Astrocyte (in vitro differentiated cells and primary cell): ENCODE measurements around the gene PCDHGA11. TPM values are rescaled to one million over a fixed set of nuclear protein-coding genes. Genes with fewer than 3 reads are reported as not detected.
"Not testable (repeated sequence)": the region's sequence is repeated elsewhere in the genome, so short reads cannot be mapped to it uniquely, and the experiment has no call there.

ENCODE experiments used
- DNase-seq: peaks from one replicate; pipeline ENCODE4 v3.0.0-alpha.2; 2010; ENCODE audit warnings: low read depth
- FAIRE-seq: peaks from 2 replicates; lab custom pipeline; 2011; peaks lifted over from hg19 to GRCh38; lab: Jason Lieb, UNC
- H2AFZ ChIP-seq: 2 replicates; pipeline ENCODE4 v1.6.0; 2012; ENCODE audit warnings: low read depth, low read length, inconsistent platforms
- H3K27ac ChIP-seq: 2 replicates; pipeline ENCODE4 v1.5.1; 2011; ENCODE audit warnings: low read depth, low read length, inconsistent platforms
- H3K27me3 ChIP-seq: 2 replicates; pipeline ENCODE4 v1.6.0; 2011; ENCODE audit warnings: low read length, inconsistent platforms; ENCODE audit not compliant: insufficient read depth
- H3K36me3 ChIP-seq: 2 replicates; pipeline ENCODE4 v1.5.1; 2011; ENCODE audit warnings: low read length, inconsistent platforms; ENCODE audit not compliant: insufficient read depth
- H3K4me1 ChIP-seq: 2 replicates; pipeline ENCODE4 v1.5.1; 2011; ENCODE audit warnings: low read length, inconsistent platforms; ENCODE audit not compliant: insufficient read depth
- H3K4me2 ChIP-seq: 2 replicates; pipeline ENCODE4 v1.6.0; 2012; ENCODE audit warnings: low read length, inconsistent platforms
- H3K4me3 ChIP-seq: 2 replicates; pipeline ENCODE4 v1.5.1; 2011; ENCODE audit warnings: low read depth, mild to moderate bottlenecking, low read length, inconsistent platforms; ENCODE audit not compliant: insufficient read depth
- H3K79me2 ChIP-seq: 2 replicates; pipeline ENCODE4 v1.6.0; 2012; ENCODE audit warnings: mild to moderate bottlenecking, low read length, inconsistent platforms; ENCODE audit not compliant: insufficient read depth
- H3K9ac ChIP-seq: 2 replicates; pipeline ENCODE4 v1.6.0; 2012; ENCODE audit warnings: mild to moderate bottlenecking, low read length, inconsistent platforms
- H3K9me3 ChIP-seq: 2 replicates; pipeline ENCODE4 v1.5.1; 2012; ENCODE audit warnings: low read depth, mild to moderate bottlenecking, low read length, inconsistent platforms; ENCODE audit not compliant: insufficient read depth
- H4K20me1 ChIP-seq: 2 replicates; pipeline ENCODE4 v1.6.0; 2012; ENCODE audit warnings: low read length, inconsistent platforms; ENCODE audit not compliant: insufficient read depth
- H3K27ac Mint-ChIP-seq: one replicate; pipeline ENCODE4 v1.8.0; 2021; ENCODE audit warnings: mild to moderate bottlenecking, mixed read lengths; ENCODE audit not compliant: unreplicated experiment
- H3K27me3 Mint-ChIP-seq: one replicate; pipeline ENCODE4 v1.8.0; 2021; ENCODE audit warnings: low read depth, mixed read lengths; ENCODE audit not compliant: unreplicated experiment
- H3K36me3 Mint-ChIP-seq: one replicate; pipeline ENCODE4 v1.8.0; 2021; ENCODE audit warnings: low read depth, mixed read lengths; ENCODE audit not compliant: unreplicated experiment
- H3K4me1 Mint-ChIP-seq: one replicate; pipeline ENCODE4 v1.8.0; 2021; ENCODE audit warnings: low read depth, mixed read lengths; ENCODE audit not compliant: unreplicated experiment
- H3K4me3 Mint-ChIP-seq: one replicate; pipeline ENCODE4 v1.8.0; 2021; ENCODE audit warnings: mild to moderate bottlenecking, moderate library complexity, mixed read lengths; ENCODE audit not compliant: unreplicated experiment
- H3K9me3 Mint-ChIP-seq: one replicate; pipeline ENCODE4 v1.8.0; 2021; ENCODE audit warnings: mild to moderate bottlenecking, mixed read lengths; ENCODE audit not compliant: unreplicated experiment
- EZH2 ChIP-seq: IDR thresholded peaks from 2 replicates; pipeline ENCODE4 v1.6.1; 2012; ENCODE audit warnings: mild to moderate bottlenecking, low read length, inconsistent platforms; ENCODE audit not compliant: insufficient read depth
- total RNA-seq: library from RNA; stranded (reverse); gene quantifications from 2 replicates; pipeline ENCODE4 v1.2.1, GENCODE V29; 2021
- TF ChIP-seq, protein P1 (sequence below): IDR thresholded peaks from 2 replicates; pipeline ENCODE4 v1.5.1; 2011; ENCODE audit warnings: low read depth, mild to moderate bottlenecking, inconsistent platforms, low read length, moderate library complexity; ENCODE audit not compliant: insufficient read depth

The PCDHGA11 gene
- total RNA-seq, 1 donor from 2014 or later, result 5.3 TPM

DNA sequence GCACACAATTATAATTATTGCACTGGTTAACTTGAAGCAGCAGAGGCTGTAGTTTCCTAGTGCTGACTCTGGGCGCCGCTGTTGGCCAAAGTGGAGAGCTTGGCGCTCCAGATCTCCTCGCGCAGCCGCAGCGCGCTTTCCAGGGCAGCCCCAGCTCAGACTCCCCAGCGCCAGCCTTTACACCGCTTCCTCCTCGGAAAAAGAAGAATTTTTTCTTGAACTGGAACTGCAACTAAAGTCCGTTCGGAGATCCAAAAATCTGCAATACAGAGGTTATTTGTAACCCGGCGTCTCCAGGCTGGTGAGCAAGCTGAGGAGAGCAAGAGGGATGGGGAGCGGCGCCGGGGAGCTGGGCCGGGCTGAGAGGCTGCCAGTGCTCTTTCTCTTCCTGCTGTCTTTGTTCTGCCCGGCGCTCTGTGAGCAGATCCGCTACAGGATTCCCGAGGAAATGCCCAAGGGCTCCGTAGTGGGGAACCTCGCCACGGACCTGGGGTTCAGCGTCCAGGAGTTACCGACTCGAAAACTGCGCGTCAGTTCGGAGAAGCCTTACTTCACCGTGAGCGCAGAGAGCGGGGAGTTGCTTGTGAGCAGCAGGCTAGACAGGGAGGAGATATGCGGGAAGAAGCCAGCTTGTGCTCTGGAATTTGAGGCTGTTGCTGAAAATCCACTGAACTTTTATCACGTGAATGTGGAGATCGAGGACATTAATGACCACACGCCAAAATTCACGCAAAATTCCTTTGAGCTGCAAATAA, 33.1 kb upstream of the PCDHGA11 start, which contains the start of gene PCDHGB4:
Gene PCDHGB4, plus strand, starts transcription at position 142 of the 755 bp plus-strand sequence. Its CDS starts 187 bp downstream, at position 329.
- H3K4me3 Mint-ChIP-seq, result peak within 1 kb of the TSS; percentile 81
- TF ChIP-seq, protein P1, sequence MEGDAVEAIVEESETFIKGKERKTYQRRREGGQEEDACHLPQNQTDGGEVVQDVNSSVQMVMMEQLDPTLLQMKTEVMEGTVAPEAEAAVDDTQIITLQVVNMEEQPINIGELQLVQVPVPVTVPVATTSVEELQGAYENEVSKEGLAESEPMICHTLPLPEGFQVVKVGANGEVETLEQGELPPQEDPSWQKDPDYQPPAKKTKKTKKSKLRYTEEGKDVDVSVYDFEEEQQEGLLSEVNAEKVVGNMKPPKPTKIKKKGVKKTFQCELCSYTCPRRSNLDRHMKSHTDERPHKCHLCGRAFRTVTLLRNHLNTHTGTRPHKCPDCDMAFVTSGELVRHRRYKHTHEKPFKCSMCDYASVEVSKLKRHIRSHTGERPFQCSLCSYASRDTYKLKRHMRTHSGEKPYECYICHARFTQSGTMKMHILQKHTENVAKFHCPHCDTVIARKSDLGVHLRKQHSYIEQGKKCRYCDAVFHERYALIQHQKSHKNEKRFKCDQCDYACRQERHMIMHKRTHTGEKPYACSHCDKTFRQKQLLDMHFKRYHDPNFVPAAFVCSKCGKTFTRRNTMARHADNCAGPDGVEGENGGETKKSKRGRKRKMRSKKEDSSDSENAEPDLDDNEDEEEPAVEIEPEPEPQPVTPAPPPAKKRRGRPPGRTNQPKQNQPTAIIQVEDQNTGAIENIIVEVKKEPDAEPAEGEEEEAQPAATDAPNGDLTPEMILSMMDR, result peak; percentile 35
- H3K4me1 Mint-ChIP-seq, H3K27ac Mint-ChIP-seq, H3K79me2 ChIP-seq, H3K27ac ChIP-seq, H3K36me3 ChIP-seq, H2AFZ ChIP-seq, H3K4me1 ChIP-seq, H4K20me1 ChIP-seq, H3K9ac ChIP-seq, H3K27me3 ChIP-seq, H3K27me3 Mint-ChIP-seq: not testable (repeated sequence)
- Histone ChIP-seq H3K4me3 (peak within 1 kb of the TSS; percentile 44), H3K9me3 (peaks cover 50% of the 10 kb centered on the region), H3K4me2 (peak within 1 kb of the TSS; percentile 60)
- FAIRE-seq, result peak; percentile 79
- peaks cover 16% of the 10 kb centered on the region for H3K36me3 Mint-ChIP-seq
- DNase-seq, result peak; percentile 14
- peaks cover 31% of the 10 kb centered on the region for H3K9me3 Mint-ChIP-seq

DNA sequence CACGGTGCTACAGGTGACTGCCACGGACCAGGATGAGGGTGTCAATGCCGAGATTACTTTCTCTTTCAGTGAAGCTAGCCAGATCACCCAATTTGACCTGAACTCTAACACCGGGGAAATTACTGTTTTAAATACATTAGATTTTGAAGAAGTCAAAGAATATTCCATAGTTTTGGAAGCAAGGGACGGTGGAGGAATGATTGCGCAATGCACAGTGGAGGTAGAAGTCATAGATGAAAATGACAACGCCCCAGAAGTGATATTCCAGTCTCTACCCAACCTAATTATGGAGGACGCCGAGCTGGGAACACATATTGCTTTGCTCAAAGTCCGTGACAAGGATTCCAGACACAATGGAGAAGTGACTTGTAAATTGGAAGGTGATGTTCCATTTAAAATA, 32.2 kb upstream of the PCDHGA11 start:
- Histone ChIP-seq H3K27me3 (no peaks in the 10 kb centered on the region), H4K20me1 (no peaks in the 10 kb centered on the region), H3K4me2 (no peak overlapping the region), H2AFZ (no peak overlapping the region), H3K4me1 (no peaks in the 10 kb centered on the region), H3K79me2 (no peaks in the 10 kb centered on the region), H3K36me3 (no peaks in the 10 kb centered on the region), H3K9me3 (peaks cover 49% of the 10 kb centered on the region), H3K4me3 (peak overlapping the region; percentile 31), H3K9ac (no peak overlapping the region), H3K27ac (no peak overlapping the region)
- peak overlapping the region; percentile 2 for H3K4me3 Mint-ChIP-seq
- H3K27ac Mint-ChIP-seq, result no peak overlapping the region
- FAIRE-seq, result no peak
- peaks cover 38% of the 10 kb centered on the region for H3K9me3 Mint-ChIP-seq
- H3K4me1 Mint-ChIP-seq, result peaks cover 1% of the 10 kb centered on the region
- DNase-seq, result no peak
- TF ChIP-seq, protein P1, result no peak
- TF ChIP-seq EZH2, result no peak
- H3K27me3 Mint-ChIP-seq, result no peaks in the 10 kb centered on the region
- H3K36me3 Mint-ChIP-seq, result peaks cover 20% of the 10 kb centered on the region
